ENCODE data around the gene FUT8.

The FUT8 gene

DNA sequence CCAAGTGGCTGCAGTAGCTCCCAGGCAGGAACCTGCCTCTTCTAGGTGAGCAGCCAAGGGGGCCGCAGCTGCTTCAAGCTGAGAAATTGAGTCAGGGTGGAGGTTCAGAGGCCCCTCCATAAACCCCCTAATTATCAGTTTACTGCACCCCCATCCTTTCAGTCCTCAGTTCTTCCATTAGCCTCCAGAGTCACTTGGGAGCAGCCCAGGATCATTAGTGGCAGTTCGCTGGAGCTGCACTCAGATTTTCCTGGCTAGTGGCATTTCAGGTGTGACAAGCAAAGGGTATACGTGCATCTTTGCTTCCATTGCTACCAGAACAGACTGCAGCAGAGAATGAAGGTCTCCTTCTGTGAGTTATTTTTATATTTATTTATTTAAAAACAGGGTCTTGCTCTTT, 358.7 kb downstream of the FUT8 start (continued):
- TF ChIP-seq, protein P1, sequence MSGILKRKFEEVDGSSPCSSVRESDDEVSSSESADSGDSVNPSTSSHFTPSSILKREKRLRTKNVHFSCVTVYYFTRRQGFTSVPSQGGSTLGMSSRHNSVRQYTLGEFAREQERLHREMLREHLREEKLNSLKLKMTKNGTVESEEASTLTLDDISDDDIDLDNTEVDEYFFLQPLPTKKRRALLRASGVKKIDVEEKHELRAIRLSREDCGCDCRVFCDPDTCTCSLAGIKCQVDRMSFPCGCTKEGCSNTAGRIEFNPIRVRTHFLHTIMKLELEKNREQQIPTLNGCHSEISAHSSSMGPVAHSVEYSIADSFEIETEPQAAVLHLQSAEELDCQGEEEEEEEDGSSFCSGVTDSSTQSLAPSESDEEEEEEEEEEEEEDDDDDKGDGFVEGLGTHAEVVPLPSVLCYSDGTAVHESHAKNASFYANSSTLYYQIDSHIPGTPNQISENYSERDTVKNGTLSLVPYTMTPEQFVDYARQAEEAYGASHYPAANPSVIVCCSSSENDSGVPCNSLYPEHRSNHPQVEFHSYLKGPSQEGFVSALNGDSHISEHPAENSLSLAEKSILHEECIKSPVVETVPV (CRISPR knock-in tag; IDR thresholded peaks at IDR 0.05): no peak
- TF ChIP-seq, protein P2, sequence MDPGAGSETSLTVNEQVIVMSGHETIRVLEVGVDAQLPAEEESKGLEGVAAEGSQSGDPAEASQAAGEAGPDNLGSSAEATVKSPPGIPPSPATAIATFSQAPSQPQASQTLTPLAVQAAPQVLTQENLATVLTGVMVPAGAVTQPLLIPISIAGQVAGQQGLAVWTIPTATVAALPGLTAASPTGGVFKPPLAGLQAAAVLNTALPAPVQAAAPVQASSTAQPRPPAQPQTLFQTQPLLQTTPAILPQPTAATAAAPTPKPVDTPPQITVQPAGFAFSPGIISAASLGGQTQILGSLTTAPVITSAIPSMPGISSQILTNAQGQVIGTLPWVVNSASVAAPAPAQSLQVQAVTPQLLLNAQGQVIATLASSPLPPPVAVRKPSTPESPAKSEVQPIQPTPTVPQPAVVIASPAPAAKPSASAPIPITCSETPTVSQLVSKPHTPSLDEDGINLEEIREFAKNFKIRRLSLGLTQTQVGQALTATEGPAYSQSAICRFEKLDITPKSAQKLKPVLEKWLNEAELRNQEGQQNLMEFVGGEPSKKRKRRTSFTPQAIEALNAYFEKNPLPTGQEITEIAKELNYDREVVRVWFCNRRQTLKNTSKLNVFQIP (CRISPR knock-in tag; IDR thresholded peaks at IDR 0.05; ENCODE audit: borderline replicate concordance, low read depth): no peak
- no peak for TF ChIP-seq OSR1 (CRISPR knock-in tag; IDR thresholded peaks at IDR 0.05)
- TF ChIP-seq BACH2 (CRISPR knock-in tag; IDR thresholded peaks at IDR 0.05; ENCODE audit: borderline replicate concordance): no peak
- no peak for TF ChIP-seq ZNF565 (CRISPR knock-in tag; conservative IDR thresholded peaks at IDR 0.05; ENCODE audit: low read depth)

DNA sequence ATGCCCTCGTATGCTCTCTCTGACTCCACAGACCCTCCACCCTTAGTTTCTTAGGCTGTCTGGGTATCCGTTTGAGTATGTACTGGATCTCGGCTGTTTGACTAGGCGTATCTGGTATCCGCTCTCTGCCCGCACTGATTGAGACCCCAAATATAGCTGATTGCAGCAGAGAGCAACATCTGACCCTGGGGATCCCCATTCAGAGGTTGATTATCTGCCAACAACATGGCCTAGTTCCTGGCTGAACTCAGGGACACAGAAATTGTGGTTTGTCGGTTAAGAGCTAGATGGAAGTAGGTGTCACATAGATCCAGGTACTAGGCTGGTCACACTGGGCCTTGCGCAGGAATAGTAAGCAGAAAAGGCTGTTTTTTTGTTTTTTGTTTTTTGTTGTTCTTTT, 359.9 kb downstream of the FUT8 start:
- TF ChIP-seq ZFP30 (CRISPR knock-in tag; IDR thresholded peaks at IDR 0.05) (no peak), TCF4 (CRISPR knock-in tag; IDR thresholded peaks at IDR 0.05; ENCODE audit: borderline replicate concordance) (no peak)
- TF ChIP-seq, protein P3, sequence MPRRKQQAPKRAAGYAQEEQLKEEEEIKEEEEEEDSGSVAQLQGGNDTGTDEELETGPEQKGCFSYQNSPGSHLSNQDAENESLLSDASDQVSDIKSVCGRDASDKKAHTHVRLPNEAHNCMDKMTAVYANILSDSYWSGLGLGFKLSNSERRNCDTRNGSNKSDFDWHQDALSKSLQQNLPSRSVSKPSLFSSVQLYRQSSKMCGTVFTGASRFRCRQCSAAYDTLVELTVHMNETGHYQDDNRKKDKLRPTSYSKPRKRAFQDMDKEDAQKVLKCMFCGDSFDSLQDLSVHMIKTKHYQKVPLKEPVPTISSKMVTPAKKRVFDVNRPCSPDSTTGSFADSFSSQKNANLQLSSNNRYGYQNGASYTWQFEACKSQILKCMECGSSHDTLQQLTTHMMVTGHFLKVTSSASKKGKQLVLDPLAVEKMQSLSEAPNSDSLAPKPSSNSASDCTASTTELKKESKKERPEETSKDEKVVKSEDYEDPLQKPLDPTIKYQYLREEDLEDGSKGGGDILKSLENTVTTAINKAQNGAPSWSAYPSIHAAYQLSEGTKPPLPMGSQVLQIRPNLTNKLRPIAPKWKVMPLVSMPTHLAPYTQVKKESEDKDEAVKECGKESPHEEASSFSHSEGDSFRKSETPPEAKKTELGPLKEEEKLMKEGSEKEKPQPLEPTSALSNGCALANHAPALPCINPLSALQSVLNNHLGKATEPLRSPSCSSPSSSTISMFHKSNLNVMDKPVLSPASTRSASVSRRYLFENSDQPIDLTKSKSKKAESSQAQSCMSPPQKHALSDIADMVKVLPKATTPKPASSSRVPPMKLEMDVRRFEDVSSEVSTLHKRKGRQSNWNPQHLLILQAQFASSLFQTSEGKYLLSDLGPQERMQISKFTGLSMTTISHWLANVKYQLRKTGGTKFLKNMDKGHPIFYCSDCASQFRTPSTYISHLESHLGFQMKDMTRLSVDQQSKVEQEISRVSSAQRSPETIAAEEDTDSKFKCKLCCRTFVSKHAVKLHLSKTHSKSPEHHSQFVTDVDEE (CRISPR knock-in tag; IDR thresholded peaks at IDR 0.05): no peak
- ATAC-seq: no peak

DNA sequence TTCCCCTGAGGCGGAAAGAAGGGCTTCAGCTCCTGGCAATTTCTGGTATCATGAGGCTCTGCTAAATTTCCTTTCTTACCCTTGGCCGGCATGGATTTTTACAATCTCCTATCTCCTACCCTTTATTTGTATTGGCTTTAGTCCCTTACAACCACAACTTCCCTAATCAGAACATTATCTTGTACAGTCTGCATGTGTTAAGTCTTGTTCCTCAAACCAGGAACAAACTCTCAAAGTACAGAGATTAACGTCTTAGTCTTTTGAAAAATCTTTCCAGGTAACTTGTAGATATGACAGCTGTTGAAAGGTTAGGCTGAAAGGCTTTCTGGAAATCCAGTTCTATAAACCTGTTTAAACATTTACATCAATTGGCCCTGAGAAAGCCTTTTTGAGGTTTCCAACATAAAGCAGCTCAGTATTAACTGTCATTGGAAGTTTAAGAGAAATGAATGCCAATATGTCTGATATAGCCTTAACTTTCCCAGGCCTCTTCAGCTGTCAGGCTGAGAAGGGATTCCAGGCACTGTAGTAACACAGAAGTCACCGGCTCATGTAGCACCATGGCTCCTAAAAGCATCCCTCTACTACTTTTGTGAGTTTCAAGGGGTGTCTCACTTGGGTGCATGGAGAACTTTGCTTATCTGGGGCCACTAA, 360.5 kb downstream of the FUT8 start:
- no peak for TF ChIP-seq PPARA (CRISPR knock-in tag; IDR thresholded peaks at IDR 0.05; ENCODE audit: borderline replicate concordance)
- TF ChIP-seq CSDC2 (CRISPR knock-in tag; IDR thresholded peaks at IDR 0.05): no peak

DNA sequence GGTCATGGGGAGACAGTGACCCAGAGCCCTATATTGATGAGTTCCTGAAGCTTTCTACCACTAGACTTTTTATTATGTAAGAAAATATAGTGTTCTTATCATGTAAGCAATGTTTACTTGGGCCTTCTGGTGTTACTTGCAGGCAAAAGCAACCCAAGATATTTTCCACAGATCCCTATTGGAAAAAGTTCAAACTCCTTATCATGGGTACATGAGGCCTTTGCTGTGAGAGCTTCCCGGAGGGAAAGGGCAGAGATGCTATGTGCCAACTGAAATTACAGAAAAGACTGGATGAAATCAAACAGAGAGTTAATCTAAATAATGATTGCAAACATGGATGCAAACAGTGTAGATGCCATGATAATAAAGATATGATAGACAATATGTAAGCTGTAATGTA, 361.5 kb downstream of the FUT8 start:
- ATAC-seq: no peak
- TF ChIP-seq, protein P1 (CRISPR knock-in tag; IDR thresholded peaks at IDR 0.05): no peak
- TF ChIP-seq ZC3H10 (CRISPR knock-in tag; IDR thresholded peaks at IDR 0.05): no peak
- TF ChIP-seq ZNF8 (CRISPR knock-in tag; IDR thresholded peaks at IDR 0.05): no peak
- no peak for TF ChIP-seq RARB (CRISPR knock-in tag; IDR thresholded peaks at IDR 0.05)
- no peak for TF ChIP-seq GLIS3 (CRISPR knock-in tag; IDR thresholded peaks at IDR 0.05)
- TF ChIP-seq, protein P3 (CRISPR knock-in tag; IDR thresholded peaks at IDR 0.05): no peak
- no peak for TF ChIP-seq ZNF70 (CRISPR knock-in tag; IDR thresholded peaks at IDR 0.05)
- TF ChIP-seq PPARA (CRISPR knock-in tag; IDR thresholded peaks at IDR 0.05; ENCODE audit: borderline replicate concordance): no peak
- TF ChIP-seq, protein P4, sequence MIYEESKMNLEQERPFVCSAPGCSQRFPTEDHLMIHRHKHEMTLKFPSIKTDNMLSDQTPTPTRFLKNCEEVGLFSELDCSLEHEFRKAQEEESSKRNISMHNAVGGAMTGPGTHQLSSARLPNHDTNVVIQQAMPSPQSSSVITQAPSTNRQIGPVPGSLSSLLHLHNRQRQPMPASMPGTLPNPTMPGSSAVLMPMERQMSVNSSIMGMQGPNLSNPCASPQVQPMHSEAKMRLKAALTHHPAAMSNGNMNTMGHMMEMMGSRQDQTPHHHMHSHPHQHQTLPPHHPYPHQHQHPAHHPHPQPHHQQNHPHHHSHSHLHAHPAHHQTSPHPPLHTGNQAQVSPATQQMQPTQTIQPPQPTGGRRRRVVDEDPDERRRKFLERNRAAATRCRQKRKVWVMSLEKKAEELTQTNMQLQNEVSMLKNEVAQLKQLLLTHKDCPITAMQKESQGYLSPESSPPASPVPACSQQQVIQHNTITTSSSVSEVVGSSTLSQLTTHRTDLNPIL (CRISPR knock-in tag; IDR thresholded peaks at IDR 0.05; ENCODE audit: low read depth): no peak
- TF ChIP-seq ZFP30 (CRISPR knock-in tag; IDR thresholded peaks at IDR 0.05): no peak
- TF ChIP-seq TOX (CRISPR knock-in tag; IDR thresholded peaks at IDR 0.05; ENCODE audit: borderline replicate concordance): no peak
- no peak for TF ChIP-seq ZNF565 (CRISPR knock-in tag; conservative IDR thresholded peaks at IDR 0.05; ENCODE audit: low read depth)
- no peak for TF ChIP-seq CSDC2 (CRISPR knock-in tag; IDR thresholded peaks at IDR 0.05)
- no peak for TF ChIP-seq ESRRG (CRISPR knock-in tag; IDR thresholded peaks at IDR 0.05)
- TF ChIP-seq ARNTL (CRISPR knock-in tag; IDR thresholded peaks at IDR 0.05; ENCODE audit: borderline replicate concordance, low read depth): no peak
- TF ChIP-seq, protein P5, sequence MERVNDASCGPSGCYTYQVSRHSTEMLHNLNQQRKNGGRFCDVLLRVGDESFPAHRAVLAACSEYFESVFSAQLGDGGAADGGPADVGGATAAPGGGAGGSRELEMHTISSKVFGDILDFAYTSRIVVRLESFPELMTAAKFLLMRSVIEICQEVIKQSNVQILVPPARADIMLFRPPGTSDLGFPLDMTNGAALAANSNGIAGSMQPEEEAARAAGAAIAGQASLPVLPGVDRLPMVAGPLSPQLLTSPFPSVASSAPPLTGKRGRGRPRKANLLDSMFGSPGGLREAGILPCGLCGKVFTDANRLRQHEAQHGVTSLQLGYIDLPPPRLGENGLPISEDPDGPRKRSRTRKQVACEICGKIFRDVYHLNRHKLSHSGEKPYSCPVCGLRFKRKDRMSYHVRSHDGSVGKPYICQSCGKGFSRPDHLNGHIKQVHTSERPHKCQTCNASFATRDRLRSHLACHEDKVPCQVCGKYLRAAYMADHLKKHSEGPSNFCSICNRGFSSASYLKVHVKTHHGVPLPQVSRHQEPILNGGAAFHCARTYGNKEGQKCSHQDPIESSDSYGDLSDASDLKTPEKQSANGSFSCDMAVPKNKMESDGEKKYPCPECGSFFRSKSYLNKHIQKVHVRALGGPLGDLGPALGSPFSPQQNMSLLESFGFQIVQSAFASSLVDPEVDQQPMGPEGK (CRISPR knock-in tag; IDR thresholded peaks at IDR 0.05; ENCODE audit: borderline replicate concordance): no peak

More for the DNA sequence above, 360.5 kb downstream of the FUT8 start:
- ATAC-seq: no peak
